ENCODE measurements around the gene LPGAT1. TPM values are rescaled to one million over a fixed set of nuclear protein-coding genes. Genes with fewer than 3 reads are reported as not detected.

The LPGAT1 gene
- total RNA-seq, 3 donors from 2014 or later (not counting 1 experiment from before 2014, with no cell fraction given) = 58.6 to 76.3 (median 71.5) TPM

- H3K36me3 Mint-ChIP-seq = no peaks in the 10 kb centered on the region
- peak overlapping the region; percentile 62 for H3K4me3 Mint-ChIP-seq
- H3K4me1 Mint-ChIP-seq = peaks cover 45 to 48% of the 10 kb centered on the region in 2 donors
- Histone ChIP-seq H3K4me3 (ENCODE audit: low read length) (no peak overlapping the region), H3K27me3 (ENCODE audit: control insufficient read depth, insufficient read depth, low read length) (no peaks in the 10 kb centered on the region), H3K27ac (ENCODE audit: low read length) (no peak overlapping the region), H3K4me1 (ENCODE audit: control insufficient read depth, insufficient read depth, low read length) (peaks cover 37% of the 10 kb centered on the region), H3K36me3 (ENCODE audit: control insufficient read depth, insufficient read depth, low read length) (no peaks in the 10 kb centered on the region), H3K9me3 (ENCODE audit: control insufficient read depth, insufficient read depth, low read length) (no peaks in the 10 kb centered on the region)
- H3K9me3 Mint-ChIP-seq = no peaks in the 10 kb centered on the region
- DNase-seq (peak in 1 of 2 donors; percentile 45), ATAC-seq (no peak)
- H3K27me3 Mint-ChIP-seq (ENCODE audit: low read depth in 2 of 2) = no peaks in the 10 kb centered on the region
- H3K27ac Mint-ChIP-seq = peak overlapping the region; percentile 30 to 52
- no peak for TF ChIP-seq CTCF (IDR thresholded peaks at IDR 0.05)
- WGBS (ENCODE audit: insufficient coverage) = no CpG with 5 or more reads among the region's 1 CpG
- intact Hi-C loops (cut with micrococcal nuclease) = loop anchor here (5.0 kb wide), 1 partner anchor 136 kb away; no protein-coding TSS in a partner anchor
Measured at GRCh38 chr1:211833174-211833820, 2.7 kb upstream of the LPGAT1 start.

DNA sequence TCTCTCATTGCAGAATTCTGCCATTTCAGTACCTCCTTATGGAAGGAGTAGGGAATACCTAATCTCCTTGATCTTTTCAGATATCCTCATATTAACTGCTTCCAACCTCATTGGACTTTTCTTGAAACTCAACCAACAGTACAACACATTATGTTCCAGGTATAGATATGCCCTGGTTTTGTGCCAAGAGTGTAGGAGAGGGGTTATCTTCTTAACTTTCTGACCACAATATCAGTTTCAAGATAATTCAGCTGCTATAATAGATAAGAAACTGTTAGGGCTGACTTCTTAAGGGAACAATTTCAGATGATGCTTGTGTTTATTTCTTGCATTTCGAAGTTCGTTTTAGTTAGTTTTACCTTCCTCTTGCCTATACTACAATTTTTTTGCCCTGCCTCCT lies 2.1 kb upstream of the LPGAT1 start:
- peaks cover 49 to 52% of the 10 kb centered on the region in 2 donors for H3K4me1 Mint-ChIP-seq
- peak overlapping the region; percentile 62 for H3K4me3 Mint-ChIP-seq
- 86% methylated on average over 2 of the region's 2 CpGs for WGBS (ENCODE audit: insufficient coverage)

DNA sequence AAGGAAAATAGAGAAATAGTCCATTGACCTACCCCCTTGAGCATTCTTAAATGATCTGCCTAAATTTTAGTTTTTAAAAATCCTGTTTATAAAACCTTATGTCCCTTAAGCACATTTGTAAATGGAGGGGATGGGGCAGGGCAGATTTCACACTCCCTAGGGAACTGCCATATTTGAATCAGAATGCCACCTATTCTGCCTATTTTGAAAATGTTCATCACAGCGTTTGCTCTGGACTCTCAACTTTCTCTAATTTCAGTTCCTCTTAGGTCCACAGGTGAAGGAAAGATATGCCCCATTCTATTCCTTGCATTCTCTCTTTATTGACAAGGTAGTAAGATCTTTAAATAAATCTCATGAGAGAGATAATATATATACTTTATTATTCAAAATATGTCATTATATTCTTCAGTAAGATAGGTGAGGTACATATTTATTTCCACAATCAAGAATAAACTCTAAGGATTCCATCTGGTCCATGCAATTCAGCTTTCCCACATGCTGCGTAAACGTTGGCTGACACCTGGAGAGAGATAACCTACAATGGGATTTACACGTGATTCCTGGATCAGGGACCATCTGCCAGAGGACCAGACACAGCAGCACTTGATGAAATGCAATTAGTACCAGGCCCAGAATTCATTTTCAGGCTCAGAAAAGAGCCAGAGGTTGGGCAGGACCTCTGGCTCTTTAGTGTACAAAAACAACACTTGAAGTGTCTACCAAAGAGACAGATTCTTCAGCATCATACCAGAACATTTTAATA lies 1.2 kb upstream of the LPGAT1 start:
- Mint-ChIP-seq H3K27me3 (ENCODE audit: low read depth in 2 of 2) (no peaks in the 10 kb centered on the region), H3K36me3 (no peaks in the 10 kb centered on the region), H3K4me1 (peaks cover 58% of the 10 kb centered on the region in 2 donors), H3K4me3 (peak overlapping the region; percentile 86), H3K27ac (peak overlapping the region; percentile 79 to 91), H3K9me3 (no peaks in the 10 kb centered on the region)
- intact Hi-C loops (cut with micrococcal nuclease) = loop anchor here (2.0 to 5.0 kb wide), 2 partner anchors 134 to 151 kb away; no protein-coding TSS in a partner anchor
- ATAC-seq (no peak), DNase-seq (no peak)
- Histone ChIP-seq H3K4me1 (ENCODE audit: control insufficient read depth, insufficient read depth, low read length) (peaks cover 37% of the 10 kb centered on the region), H3K27me3 (ENCODE audit: control insufficient read depth, insufficient read depth, low read length) (no peaks in the 10 kb centered on the region), H3K9me3 (ENCODE audit: control insufficient read depth, insufficient read depth, low read length) (no peaks in the 10 kb centered on the region), H3K36me3 (ENCODE audit: control insufficient read depth, insufficient read depth, low read length) (no peaks in the 10 kb centered on the region), H3K4me3 (ENCODE audit: low read length) (no peak overlapping the region), H3K27ac (ENCODE audit: low read length) (peak overlapping the region; percentile 25)
- 91% methylated on average over 4 of the region's 4 CpGs for WGBS (ENCODE audit: insufficient coverage)
- no peak for TF ChIP-seq CTCF (IDR thresholded peaks at IDR 0.05)

More for the DNA sequence above, 2.1 kb upstream of the LPGAT1 start:
- ATAC-seq (no peak), DNase-seq (no peak)
- no peaks in the 10 kb centered on the region for H3K36me3 ChIP-seq (ENCODE audit: control insufficient read depth, insufficient read depth, low read length)
- Mint-ChIP-seq H3K9me3 (no peaks in the 10 kb centered on the region), H3K27ac (peak overlapping the region; percentile 30 to 52), H3K36me3 (no peaks in the 10 kb centered on the region), H3K27me3 (ENCODE audit: low read depth in 2 of 2) (no peaks in the 10 kb centered on the region)
- H3K4me3 ChIP-seq (ENCODE audit: low read length) = no peak overlapping the region
- intact Hi-C loops (cut with micrococcal nuclease) = loop anchor here (5.0 kb wide), 1 partner anchor 135 kb away; no protein-coding TSS in a partner anchor
- no peaks in the 10 kb centered on the region for H3K9me3 ChIP-seq (ENCODE audit: control insufficient read depth, insufficient read depth, low read length)
- H3K4me1 ChIP-seq (ENCODE audit: control insufficient read depth, insufficient read depth, low read length) = peaks cover 37% of the 10 kb centered on the region
- no peaks in the 10 kb centered on the region for H3K27me3 ChIP-seq (ENCODE audit: control insufficient read depth, insufficient read depth, low read length)
- TF ChIP-seq CTCF (IDR thresholded peaks at IDR 0.05) = no peak
- H3K27ac ChIP-seq (ENCODE audit: low read length) = no peak overlapping the region

Data from natural killer cell (primary cell).